Left ventricle myocardium inferior (tissue), 1 donor: ENCODE data around the gene ARR3. TPM values are rescaled to one million over a fixed set of nuclear protein-coding genes. Genes with fewer than 3 reads are reported as not detected.

Experiments
- DNase-seq: peaks from one replicate; pipeline ENCODE4 v3.0.0-alpha.2; 2020
- H3K27ac ChIP-seq: fragments of 200-600 bp; replicated peaks from 2 replicates; pipeline ENCODE4 v1.8.0; 2021
- H3K27me3 ChIP-seq: fragments of 200-600 bp; 2 replicates; pipeline ENCODE4 v1.8.0; 2021; ENCODE audit warnings: low read depth
- H3K36me3 ChIP-seq: fragments of 200-600 bp; 2 replicates; pipeline ENCODE4 v1.8.0; 2021
- H3K4me1 ChIP-seq: fragments of 200-600 bp; 2 replicates; pipeline ENCODE4 v1.8.0; 2021
- H3K4me3 ChIP-seq: fragments of 200-600 bp; 2 replicates; pipeline ENCODE4 v1.8.0; 2021; ENCODE audit warnings: mild to moderate bottlenecking, moderate library complexity
- H3K9me3 ChIP-seq: fragments of 200-600 bp; replicated peaks from 2 replicates; pipeline ENCODE4 v1.8.0; 2021
- intact Hi-C: fragments of 100-400 bp; cut with micrococcal nuclease; formaldehyde crosslinking; loops from one replicate; pipeline ENCODE4 v1.11.0; 2022
- total RNA-seq: library from RNA; stranded (reverse); fragmentation: NEBNext Ultra II Directional; extraction: Animal tissue kit (Norgen Biotek cat#: 25700); gene quantifications from one replicate; pipeline ENCODE4 v1.2.1, GENCODE V29; 2021
- TF ChIP-seq, protein P1 (sequence below): fragments of 200-600 bp; IDR thresholded peaks from 2 replicates; pipeline ENCODE4 v1.8.0; 2021; ENCODE audit warnings: antibody characterized with exemption, mild to moderate bottlenecking, borderline replicate concordance
- donor health status: DM: no; HTN: yes; CAD: no; lungs with severe emphysema.

The ARR3 gene
- total RNA-seq, 1 donor from 2014 or later, result not detected

GRCh38 chrX:70280573-70280972, 12.4 kb downstream of the ARR3 start:
- intact Hi-C loops, result no loop called here
- Histone ChIP-seq H3K27ac (no peak overlapping the region), H3K36me3 (no peaks in the 10 kb centered on the region), H3K27me3 (no peaks in the 10 kb centered on the region), H3K4me1 (no peaks in the 10 kb centered on the region), H3K4me3 (no peak overlapping the region), H3K9me3 (no peaks in the 10 kb centered on the region)
- TF ChIP-seq, protein P1, sequence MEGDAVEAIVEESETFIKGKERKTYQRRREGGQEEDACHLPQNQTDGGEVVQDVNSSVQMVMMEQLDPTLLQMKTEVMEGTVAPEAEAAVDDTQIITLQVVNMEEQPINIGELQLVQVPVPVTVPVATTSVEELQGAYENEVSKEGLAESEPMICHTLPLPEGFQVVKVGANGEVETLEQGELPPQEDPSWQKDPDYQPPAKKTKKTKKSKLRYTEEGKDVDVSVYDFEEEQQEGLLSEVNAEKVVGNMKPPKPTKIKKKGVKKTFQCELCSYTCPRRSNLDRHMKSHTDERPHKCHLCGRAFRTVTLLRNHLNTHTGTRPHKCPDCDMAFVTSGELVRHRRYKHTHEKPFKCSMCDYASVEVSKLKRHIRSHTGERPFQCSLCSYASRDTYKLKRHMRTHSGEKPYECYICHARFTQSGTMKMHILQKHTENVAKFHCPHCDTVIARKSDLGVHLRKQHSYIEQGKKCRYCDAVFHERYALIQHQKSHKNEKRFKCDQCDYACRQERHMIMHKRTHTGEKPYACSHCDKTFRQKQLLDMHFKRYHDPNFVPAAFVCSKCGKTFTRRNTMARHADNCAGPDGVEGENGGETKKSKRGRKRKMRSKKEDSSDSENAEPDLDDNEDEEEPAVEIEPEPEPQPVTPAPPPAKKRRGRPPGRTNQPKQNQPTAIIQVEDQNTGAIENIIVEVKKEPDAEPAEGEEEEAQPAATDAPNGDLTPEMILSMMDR, result no peak
- DNase-seq, result no peak

GRCh38 chrX:70281951-70282350, 13.8 kb downstream of the ARR3 start, which contains the start of gene RAB41:
TSS of gene RAB41 (plus strand) at chrX:70282172. CDS start at chrX:70282218, 46 bp downstream.
- Histone ChIP-seq H3K4me1 (no peaks in the 10 kb centered on the region), H3K36me3 (peaks cover 4% of the 10 kb centered on the region), H3K27me3 (no peaks in the 10 kb centered on the region), H3K27ac (no peak within 1 kb of the TSS), H3K4me3 (no peak within 1 kb of the TSS), H3K9me3 (no peaks in the 10 kb centered on the region)
- DNase-seq, result no peak
- TF ChIP-seq, protein P1, result no peak
- intact Hi-C loops, result no loop called here

- no peaks in the 10 kb centered on the region for H3K27me3 ChIP-seq
- DNase-seq, result no peak
- intact Hi-C loops, result no loop called here
- H3K4me1 ChIP-seq, result peaks cover 11% of the 10 kb centered on the region
- peak overlapping the region; percentile 72 for H3K4me3 ChIP-seq
- no peaks in the 10 kb centered on the region for H3K9me3 ChIP-seq
- H3K36me3 ChIP-seq, result peaks cover 4% of the 10 kb centered on the region
- TF ChIP-seq, protein P1, result no peak
- H3K27ac ChIP-seq, result peak overlapping the region; percentile 77
These were observed 21.1 kb downstream of the ARR3 start for GRCh38 chrX:70289168-70289792.

DNA sequence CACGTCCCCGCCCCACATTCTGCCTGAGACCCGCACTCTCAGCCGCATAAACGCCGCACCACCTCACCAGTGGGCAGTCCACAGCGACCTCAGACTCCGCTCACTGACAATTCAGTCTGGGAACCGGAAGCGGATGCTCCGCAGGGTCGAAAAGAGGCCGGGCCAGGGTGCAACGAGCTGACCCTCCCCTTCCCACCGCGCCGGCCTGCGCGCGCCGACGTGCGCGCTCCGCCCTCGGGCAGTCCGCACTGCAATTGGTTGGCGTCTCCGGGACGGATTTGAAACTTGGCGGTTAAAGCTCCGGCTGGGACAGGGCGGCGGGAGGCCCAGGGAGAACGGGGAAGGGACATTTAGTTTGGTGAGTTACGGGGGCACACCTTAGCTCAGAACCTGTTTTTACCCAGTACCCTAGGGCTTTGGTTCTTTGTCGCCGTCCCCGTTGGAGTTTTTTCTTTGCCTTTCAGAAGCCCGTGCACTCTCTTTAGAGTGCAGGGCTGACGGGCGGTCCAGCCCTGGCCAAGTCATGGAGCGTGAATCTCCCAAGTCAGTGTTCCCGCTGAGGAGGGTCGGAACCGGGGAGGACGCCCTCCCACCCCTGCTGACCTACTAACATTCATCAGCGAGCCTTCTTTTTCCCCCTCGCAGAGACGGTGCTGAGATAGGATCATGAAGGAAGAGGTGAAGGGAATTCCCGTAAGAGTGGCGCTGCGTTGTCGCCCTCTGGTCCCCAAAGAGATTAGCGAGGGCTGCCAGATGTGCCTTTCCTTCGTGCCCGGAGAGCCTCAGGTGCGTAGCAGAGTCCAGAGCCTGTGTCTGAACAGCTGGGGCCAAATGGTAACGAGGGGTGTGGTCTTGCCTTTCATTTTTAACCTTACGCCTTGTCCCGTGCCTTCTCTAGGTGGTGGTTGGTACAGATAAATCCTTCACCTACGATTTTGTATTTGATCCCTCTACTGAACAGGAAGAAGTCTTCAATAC, 21.9 kb downstream of the ARR3 start, which contains the start of the genes KIF4A and PDZD11:
TSS of gene KIF4A (plus strand) at position 312 of the 978 bp plus-strand sequence. CDS start at position 667, 355 bp downstream.
TSS of gene PDZD11 (minus strand) at position 135 of the 978 bp plus-strand sequence. CDS start 586 bp downstream, outside the sequence.
- H3K4me3 ChIP-seq, result peak within 1 kb of the TSS; percentile 72
- H3K9me3 ChIP-seq, result no peaks in the 10 kb centered on the region
- TF ChIP-seq, protein P1, result no peak
- no peaks in the 10 kb centered on the region for H3K27me3 ChIP-seq
- H3K4me1 ChIP-seq, result peaks cover 11% of the 10 kb centered on the region
- DNase-seq, result peak; percentile 79
- intact Hi-C loops, result no loop called here
- peak within 1 kb of the TSS; percentile 77 for H3K27ac ChIP-seq
- peaks cover 4% of the 10 kb centered on the region for H3K36me3 ChIP-seq

- H3K4me1 ChIP-seq, result peaks cover 11% of the 10 kb centered on the region
- no peaks in the 10 kb centered on the region for H3K9me3 ChIP-seq
- intact Hi-C loops, result no loop called here
- DNase-seq, result no peak
- H3K4me3 ChIP-seq, result no peak overlapping the region
- H3K27ac ChIP-seq, result no peak overlapping the region
- TF ChIP-seq, protein P1, result no peak
- no peaks in the 10 kb centered on the region for H3K27me3 ChIP-seq
- H3K36me3 ChIP-seq, result no peaks in the 10 kb centered on the region
These were observed 24.7 kb downstream of the ARR3 start for GRCh38 chrX:70292788-70293187.
